Effector memory CD4-positive, alpha-beta T cell (primary cell): ENCODE results near the gene BYSL.

ENCODE experiments used
- DNase-seq, 3 donors: peaks; one replicate each; pipeline ENCODE4 v3.0.0-alpha.2; 2020
- H3K27ac ChIP-seq: 2 replicates; pipeline ENCODE4 v1.7.0; 2013; ENCODE audit warnings: mild to moderate bottlenecking, low read length, moderate library complexity; ENCODE audit not compliant: insufficient read depth, poor library complexity, severe bottlenecking
- H3K27me3 ChIP-seq: replicated peaks from 2 replicates; pipeline ENCODE4 v1.7.0; 2013; ENCODE audit warnings: mild to moderate bottlenecking, low read length; ENCODE audit not compliant: insufficient read depth, control insufficient read depth, poor library complexity, severe bottlenecking
- H3K36me3 ChIP-seq: 2 replicates; pipeline ENCODE4 v1.7.0; 2013; ENCODE audit warnings: mild to moderate bottlenecking, low read length, moderate library complexity; ENCODE audit not compliant: control insufficient read depth, insufficient read depth
- H3K4me1 ChIP-seq: 2 replicates; pipeline ENCODE4 v1.7.0; 2013; ENCODE audit warnings: low read length, mild to moderate bottlenecking; ENCODE audit not compliant: control insufficient read depth, insufficient read depth, poor library complexity, severe bottlenecking
- H3K4me3 ChIP-seq: 2 replicates; pipeline ENCODE4 v1.7.0; 2013; ENCODE audit warnings: low read length, low read depth, mild to moderate bottlenecking; ENCODE audit not compliant: insufficient read depth, poor library complexity, severe bottlenecking
- H3K9me3 ChIP-seq: 2 replicates; pipeline ENCODE4 v1.7.0; 2013; ENCODE audit warnings: mild to moderate bottlenecking, low read length, moderate library complexity; ENCODE audit not compliant: control insufficient read depth

BYSL gene

DNA sequence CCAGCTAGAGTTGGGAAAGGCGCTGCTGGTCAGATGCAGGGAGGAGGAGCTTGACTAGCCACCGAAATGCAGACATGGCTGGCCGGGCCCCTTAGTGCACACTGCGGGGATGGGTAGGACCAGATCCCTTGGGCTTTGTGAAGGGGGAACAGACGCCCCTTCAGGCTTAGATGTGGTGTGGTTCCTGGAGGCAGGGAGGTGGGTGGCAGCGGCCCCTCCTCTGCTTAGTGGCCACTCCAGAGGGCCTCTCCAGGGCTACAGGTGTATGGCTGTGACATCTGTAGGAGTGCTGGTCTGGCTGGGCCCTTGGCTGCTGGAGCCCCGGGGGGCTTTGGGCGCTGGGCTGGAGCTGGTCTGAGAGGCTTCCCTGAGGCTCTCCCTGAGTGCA lies 14.4 kb downstream of the BYSL start:
- no peak overlapping the region for H3K4me3 ChIP-seq
- no peaks in the 10 kb centered on the region for H3K27me3 ChIP-seq
- H3K36me3 ChIP-seq, result peaks cover 57% of the 10 kb centered on the region
- H3K9me3 ChIP-seq, result no peaks in the 10 kb centered on the region
- H3K4me1 ChIP-seq, result peaks cover 60% of the 10 kb centered on the region
- no peak for DNase-seq
- peak overlapping the region; percentile 57 for H3K27ac ChIP-seq

DNA sequence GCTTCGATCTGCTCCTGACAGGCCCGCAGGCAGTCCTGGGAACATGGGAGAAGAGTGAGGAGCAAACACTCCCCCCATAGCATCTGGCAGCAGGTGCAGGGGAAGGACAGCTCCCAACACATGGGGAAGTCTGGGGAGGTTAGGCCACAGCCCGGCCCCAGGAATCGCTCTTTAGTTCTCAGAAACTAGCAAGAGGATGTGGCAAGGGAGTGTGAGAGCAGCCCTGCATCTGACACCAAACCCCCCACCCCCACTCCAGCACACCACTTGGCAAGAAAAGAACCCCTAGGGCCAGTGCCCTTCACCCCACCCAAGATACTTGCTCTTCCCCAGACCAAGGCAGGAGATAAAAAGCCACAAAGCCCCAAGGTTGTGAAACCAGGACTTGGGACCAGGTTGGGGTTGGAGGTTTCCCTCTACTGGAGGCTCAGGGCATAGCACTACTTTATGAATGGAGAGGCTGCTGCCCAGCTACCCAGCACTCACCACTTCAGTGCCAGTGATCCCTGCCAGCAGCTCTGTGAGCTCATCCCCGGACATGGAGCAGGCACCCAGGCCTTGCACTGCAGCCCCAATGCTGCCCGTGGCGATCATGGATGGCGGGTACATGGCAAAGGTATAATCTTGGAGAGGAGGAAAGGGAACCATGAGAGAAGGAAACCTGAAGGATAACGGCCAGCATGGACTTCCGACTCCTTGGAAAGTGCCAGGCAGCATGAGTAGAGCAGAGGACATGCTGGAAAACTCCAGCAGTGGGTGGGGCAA lies 15.0 kb downstream of the BYSL start:
- Histone ChIP-seq H3K4me1 (peaks cover 60% of the 10 kb centered on the region), H3K4me3 (no peak overlapping the region), H3K9me3 (no peaks in the 10 kb centered on the region), H3K27me3 (no peaks in the 10 kb centered on the region), H3K36me3 (peaks cover 51% of the 10 kb centered on the region), H3K27ac (peak overlapping the region; percentile 57)
- peak; percentile 58 to 66 (median 65) for DNase-seq

DNA sequence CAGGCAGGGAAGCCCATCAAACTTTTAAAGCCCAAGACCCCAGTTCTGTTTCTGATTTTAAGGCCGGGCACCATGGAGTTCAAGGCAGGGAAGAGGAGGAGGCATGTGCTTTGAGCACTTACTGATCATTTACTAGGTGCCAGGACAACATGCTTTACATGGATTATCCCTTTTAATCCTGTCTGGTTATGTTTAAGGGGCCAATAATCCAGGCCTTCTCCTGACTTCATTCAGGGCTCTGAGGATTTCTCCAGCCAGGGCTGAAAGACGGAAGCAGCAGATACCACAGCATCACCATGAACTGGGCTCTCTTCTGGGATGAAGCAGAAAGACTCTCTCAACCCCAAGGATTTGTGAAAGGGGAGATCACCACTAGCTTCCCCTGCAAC lies 16.2 kb downstream of the BYSL start:
- H3K27ac ChIP-seq, result peak overlapping the region; percentile 75
- peak overlapping the region; percentile 30 for H3K4me3 ChIP-seq
- no peak for DNase-seq

DNA sequence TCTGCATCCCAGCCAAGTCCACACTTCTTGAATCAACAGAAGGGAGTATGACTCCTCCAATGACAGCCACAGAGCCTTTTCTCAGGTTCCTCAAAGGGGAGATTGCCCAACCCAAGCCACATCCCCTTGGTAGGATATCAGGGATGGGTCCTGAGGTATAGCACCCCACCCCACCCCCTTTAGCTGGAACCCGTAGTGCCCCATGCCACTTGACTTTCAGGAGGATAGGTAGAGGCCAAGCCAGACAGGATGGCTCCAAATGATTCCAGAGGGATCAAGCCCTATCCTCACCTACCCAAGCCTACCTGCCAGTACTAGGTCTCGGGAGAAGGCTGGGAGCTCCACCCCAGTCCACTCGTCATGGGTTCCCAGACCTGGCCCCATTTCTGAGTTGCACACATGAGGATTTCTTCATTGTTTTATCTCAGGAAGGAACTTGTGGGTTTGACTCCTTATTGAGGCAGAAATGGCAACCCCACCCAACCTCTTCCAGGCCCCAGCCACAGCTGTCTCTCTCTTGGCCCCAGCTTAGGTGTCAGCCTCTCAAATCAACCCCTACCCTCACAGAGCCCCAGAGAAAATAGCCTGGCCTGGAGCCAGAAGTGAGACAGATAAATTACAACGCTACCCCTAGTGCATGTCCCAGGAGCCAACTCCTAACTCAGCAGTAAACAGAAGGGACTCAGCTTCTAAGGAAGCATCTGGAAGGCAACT lies 16.7 kb downstream of the BYSL start:
- peaks cover 34% of the 10 kb centered on the region for H3K36me3 ChIP-seq
- H3K27me3 ChIP-seq, result no peaks in the 10 kb centered on the region
- peak overlapping the region; percentile 75 for H3K27ac ChIP-seq
- DNase-seq, result peak; percentile 34 to 60 (median 37)
- no peaks in the 10 kb centered on the region for H3K9me3 ChIP-seq
- H3K4me3 ChIP-seq, result peak overlapping the region; percentile 30
- peaks cover 67% of the 10 kb centered on the region for H3K4me1 ChIP-seq

More for the DNA sequence above, 16.2 kb downstream of the BYSL start:
- Histone ChIP-seq H3K4me1 (peaks cover 65% of the 10 kb centered on the region), H3K27me3 (no peaks in the 10 kb centered on the region), H3K9me3 (no peaks in the 10 kb centered on the region), H3K36me3 (peaks cover 39% of the 10 kb centered on the region)

DNA sequence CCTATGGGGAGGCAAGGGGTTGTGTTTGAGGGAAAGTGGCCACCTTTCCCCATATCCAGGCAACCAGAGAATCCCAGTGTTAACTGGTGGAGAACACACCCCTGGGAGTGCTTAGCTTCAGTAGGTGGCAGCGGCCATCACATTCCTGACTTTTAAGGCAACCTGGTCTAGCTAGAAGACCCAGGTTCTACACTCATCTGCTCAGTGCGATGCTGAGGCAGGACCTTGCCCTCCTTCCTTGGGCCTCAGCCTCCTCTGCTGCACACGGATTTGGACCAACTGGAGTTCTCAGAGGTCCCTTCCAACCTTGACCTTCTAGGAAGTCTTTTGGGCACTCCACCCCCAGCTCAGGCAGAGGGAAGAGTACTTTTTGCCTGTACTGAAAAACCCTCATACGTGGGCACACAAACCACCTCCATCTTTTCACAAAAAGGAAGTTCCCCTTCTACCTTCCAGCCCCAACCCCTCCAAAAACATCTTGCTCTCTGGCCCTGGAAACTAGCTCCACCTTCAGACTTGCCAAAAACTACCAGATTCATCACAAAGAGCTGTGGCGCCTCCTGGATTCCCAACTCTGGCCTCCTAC lies 17.4 kb downstream of the BYSL start:
- peaks cover 32% of the 10 kb centered on the region for H3K36me3 ChIP-seq
- H3K4me3 ChIP-seq, result peak overlapping the region; percentile 30
- no peaks in the 10 kb centered on the region for H3K9me3 ChIP-seq
- DNase-seq, result no peak
- peak overlapping the region; percentile 75 for H3K27ac ChIP-seq
- H3K27me3 ChIP-seq, result no peaks in the 10 kb centered on the region
- peaks cover 67% of the 10 kb centered on the region for H3K4me1 ChIP-seq

DNA sequence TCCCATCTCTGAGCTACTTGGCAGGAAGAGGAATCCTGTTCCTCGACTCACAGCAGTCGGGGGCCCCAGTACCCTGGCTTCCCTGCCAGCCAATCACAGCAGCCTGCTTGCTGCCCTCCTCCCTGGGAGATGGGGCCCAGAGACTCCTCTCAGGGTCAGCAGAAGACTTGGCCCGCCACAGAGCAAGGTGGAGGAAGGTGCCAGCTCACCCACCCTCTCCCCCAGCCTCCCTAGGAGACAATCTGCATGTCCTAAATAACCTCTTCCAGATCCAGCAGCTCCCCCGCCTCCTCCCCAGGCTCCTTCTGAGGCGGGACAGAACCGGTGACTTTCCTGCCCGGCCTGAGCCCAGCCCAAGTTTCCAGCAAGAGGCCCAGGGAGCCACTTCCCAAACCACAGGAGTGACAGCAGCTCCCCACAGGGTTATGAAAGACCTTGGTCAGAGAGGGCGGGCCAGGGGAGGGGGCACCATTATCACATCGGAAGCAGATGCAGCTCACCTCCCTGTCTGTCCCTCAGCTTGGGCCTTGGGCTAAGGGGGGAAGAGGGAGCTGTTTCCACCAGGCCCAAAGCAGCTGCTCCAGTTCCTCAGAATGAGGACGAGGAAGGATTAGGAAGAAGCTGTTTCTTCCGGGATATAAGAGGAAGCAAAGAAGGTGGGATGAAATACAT lies 18.0 kb downstream of the BYSL start:
- Histone ChIP-seq H3K36me3 (peaks cover 26% of the 10 kb centered on the region), H3K27me3 (no peaks in the 10 kb centered on the region), H3K4me3 (peak overlapping the region; percentile 30), H3K27ac (peak overlapping the region; percentile 75), H3K4me1 (peaks cover 67% of the 10 kb centered on the region), H3K9me3 (no peaks in the 10 kb centered on the region)
- DNase-seq, result no peak

DNA sequence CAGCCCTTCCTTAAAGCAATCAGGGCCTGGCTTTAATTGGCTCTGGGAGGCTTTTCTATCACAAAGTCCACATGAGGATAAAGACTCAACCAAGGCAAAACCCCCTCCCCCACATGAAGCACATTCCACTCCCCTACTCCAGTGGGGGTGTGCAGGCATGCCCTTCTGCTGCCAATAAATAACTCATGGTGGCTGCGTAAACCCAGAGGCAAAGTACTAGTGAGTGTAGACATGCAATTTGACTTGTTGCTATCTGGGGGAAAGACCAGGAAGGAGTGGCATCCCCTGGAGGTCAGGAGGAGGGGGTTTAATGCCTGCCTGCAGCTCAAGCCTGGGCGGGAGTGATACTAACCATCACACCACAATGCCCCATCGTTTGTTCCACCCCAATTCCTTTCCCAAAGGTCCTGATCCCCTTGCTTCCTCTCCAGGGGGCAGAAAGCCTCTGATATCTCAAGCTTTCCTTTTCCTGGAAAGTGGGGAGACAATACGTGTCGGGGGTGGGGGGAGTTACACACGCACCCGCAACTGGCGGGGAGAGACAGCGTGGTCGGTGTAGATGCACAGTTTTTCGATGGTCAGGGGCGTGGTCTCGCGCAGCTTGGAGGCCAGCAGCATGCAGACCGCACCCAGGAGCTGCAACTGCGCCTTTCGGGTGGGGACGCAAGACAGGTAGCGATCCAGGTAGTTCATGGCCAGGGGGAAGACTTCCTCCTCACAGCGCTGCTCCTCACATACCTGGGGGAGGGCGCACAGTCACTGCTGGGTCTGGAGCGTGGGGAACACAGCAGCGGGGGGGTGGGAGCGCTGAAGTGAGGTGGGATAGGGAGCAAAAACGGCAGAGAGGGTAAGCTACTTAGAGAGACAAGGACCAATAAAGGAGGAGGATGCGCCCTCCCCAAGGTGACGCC lies 18.8 kb downstream of the BYSL start:
- peaks cover 62% of the 10 kb centered on the region for H3K4me1 ChIP-seq
- peak overlapping the region; percentile 94 for H3K4me3 ChIP-seq
- no peaks in the 10 kb centered on the region for H3K9me3 ChIP-seq
- peaks cover 18% of the 10 kb centered on the region for H3K36me3 ChIP-seq
- H3K27ac ChIP-seq, result peak overlapping the region; percentile 75
- DNase-seq, result no peak
- no peaks in the 10 kb centered on the region for H3K27me3 ChIP-seq

DNA sequence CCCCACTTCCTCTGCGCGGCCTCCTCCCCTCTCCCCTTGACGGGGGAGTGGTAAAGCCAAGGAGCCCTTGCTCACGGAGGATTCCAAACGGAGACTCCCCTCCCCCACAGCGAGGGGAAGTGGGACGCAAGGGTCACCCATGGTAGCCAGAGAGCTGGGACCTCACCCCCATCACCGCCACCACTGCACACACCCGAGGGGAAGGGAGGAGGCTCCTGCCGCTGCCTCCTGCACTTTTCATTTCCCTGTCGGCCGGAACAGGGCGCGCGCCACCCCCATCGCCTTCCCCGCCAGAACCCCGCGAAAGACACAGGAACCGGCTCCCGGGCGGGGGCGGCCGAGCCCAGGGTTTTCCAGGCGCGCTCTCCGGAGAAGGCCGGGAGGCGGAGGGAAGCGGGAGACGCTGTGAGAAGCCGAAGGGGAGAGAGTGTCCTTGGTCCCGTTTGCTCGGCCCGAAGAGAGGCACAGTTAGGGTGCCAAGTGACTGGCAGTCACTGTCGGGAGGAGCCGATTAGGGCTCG lies 19.5 kb downstream of the BYSL start:
- H3K9me3 ChIP-seq, result no peaks in the 10 kb centered on the region
- peak overlapping the region; percentile 94 for H3K4me3 ChIP-seq
- peaks cover 16% of the 10 kb centered on the region for H3K36me3 ChIP-seq
- DNase-seq, result peak; percentile 23 to 36 (median 28)
- H3K4me1 ChIP-seq, result peaks cover 57% of the 10 kb centered on the region
- H3K27me3 ChIP-seq, result no peaks in the 10 kb centered on the region
- peak overlapping the region; percentile 75 for H3K27ac ChIP-seq
